Type B pancreatic cell (in vitro differentiated cells): Measurements from ENCODE around the gene VPS13D. TPM values are rescaled to one million over a fixed set of nuclear protein-coding genes. Genes with fewer than 3 reads are reported as not detected.
A peak's percentile ranks its signal among the peaks of the same experiment; 100 is the strongest.

Experiments used
- DNase-seq: peaks from one replicate; pipeline ENCODE4 v3.0.0; 2021; ENCODE audit warnings: mixed read lengths; ENCODE audit not compliant: unreplicated experiment; ENCODE audit errors: extremely low spot score
- H3K27ac Mint-ChIP-seq: 2 replicates; pipeline ENCODE4 v1.8.0; 2021; ENCODE audit warnings: mild to moderate bottlenecking, mixed read lengths
- H3K27me3 Mint-ChIP-seq: 2 replicates; pipeline ENCODE4 v1.8.0; 2021; ENCODE audit warnings: mixed read lengths
- H3K36me3 Mint-ChIP-seq: 2 replicates; pipeline ENCODE4 v1.8.0; 2021; ENCODE audit warnings: mixed read lengths
- H3K4me1 Mint-ChIP-seq: one replicate; pipeline ENCODE4 v1.8.0; 2021; ENCODE audit warnings: mixed read lengths; ENCODE audit not compliant: unreplicated experiment
- H3K4me3 Mint-ChIP-seq: 2 replicates; pipeline ENCODE4 v1.8.0; 2021; ENCODE audit warnings: mild to moderate bottlenecking, mixed read lengths
- H3K9me3 Mint-ChIP-seq: 2 replicates; pipeline ENCODE4 v1.8.0; 2021; ENCODE audit warnings: mixed read lengths
- CTCF ChIP-seq: fragments of 200-600 bp; sonication (generic); conservative IDR thresholded peaks from 2 replicates; pipeline ENCODE4 v1.5.0; 2021; ENCODE audit warnings: antibody characterized with exemption, mild to moderate bottlenecking
- total RNA-seq: library from RNA; stranded (reverse); gene quantifications from 2 replicates; pipeline ENCODE4 v1.2.1, GENCODE V29; 2021; ENCODE audit warnings: low replicate concordance

The VPS13D gene
- total RNA-seq, 1 donor from 2014 or later, result 43.4 TPM

- TF ChIP-seq CTCF, result no peak
- Mint-ChIP-seq H3K9me3 (no peaks in the 10 kb centered on the region), H3K27me3 (no peaks in the 10 kb centered on the region), H3K27ac (no peak overlapping the region), H3K36me3 (no peaks in the 10 kb centered on the region), H3K4me1 (peaks cover 33% of the 10 kb centered on the region), H3K4me3 (no peak overlapping the region)
- no peak for DNase-seq
Observed at GRCh38 chr1:12542616-12543592, 313.1 kb downstream of the VPS13D start.

GRCh38 chr1:12543740-12544154 is 313.9 kb downstream of the VPS13D start:
- no peaks in the 10 kb centered on the region for H3K36me3 Mint-ChIP-seq
- H3K27me3 Mint-ChIP-seq, result no peaks in the 10 kb centered on the region
- H3K9me3 Mint-ChIP-seq, result no peaks in the 10 kb centered on the region
- no peak for DNase-seq
- H3K4me3 Mint-ChIP-seq, result no peak overlapping the region
- H3K4me1 Mint-ChIP-seq, result peaks cover 28% of the 10 kb centered on the region
- no peak for TF ChIP-seq CTCF
- H3K27ac Mint-ChIP-seq, result no peak overlapping the region

GRCh38 chr1:12544357-12544756 is 314.5 kb downstream of the VPS13D start:
- no peaks in the 10 kb centered on the region for H3K36me3 Mint-ChIP-seq
- no peaks in the 10 kb centered on the region for H3K9me3 Mint-ChIP-seq
- H3K27me3 Mint-ChIP-seq, result no peaks in the 10 kb centered on the region
- no peak overlapping the region for H3K4me3 Mint-ChIP-seq
- no peak for TF ChIP-seq CTCF
- peaks cover 30% of the 10 kb centered on the region for H3K4me1 Mint-ChIP-seq
- no peak for DNase-seq
- H3K27ac Mint-ChIP-seq, result peak overlapping the region; percentile 44

GRCh38 chr1:12544992-12545391 is 315.2 kb downstream of the VPS13D start:
- H3K4me3 Mint-ChIP-seq, result no peak overlapping the region
- no peak for TF ChIP-seq CTCF
- H3K36me3 Mint-ChIP-seq, result no peaks in the 10 kb centered on the region
- no peaks in the 10 kb centered on the region for H3K9me3 Mint-ChIP-seq
- H3K27ac Mint-ChIP-seq, result no peak overlapping the region
- no peak for DNase-seq
- peaks cover 3% of the 10 kb centered on the region for H3K27me3 Mint-ChIP-seq
- peaks cover 36% of the 10 kb centered on the region for H3K4me1 Mint-ChIP-seq

GRCh38 chr1:12546771-12547585 is 317.1 kb downstream of the VPS13D start:
- Mint-ChIP-seq H3K9me3 (no peaks in the 10 kb centered on the region), H3K4me3 (no peak overlapping the region), H3K27ac (peak overlapping the region; percentile 23), H3K36me3 (no peaks in the 10 kb centered on the region), H3K27me3 (peaks cover 3% of the 10 kb centered on the region), H3K4me1 (peaks cover 37% of the 10 kb centered on the region)
- DNase-seq, result no peak
- no peak for TF ChIP-seq CTCF
